Glutamatergic neuron (in vitro differentiated cells): Measurements from ENCODE around the gene MCU. TPM values are rescaled to one million over a fixed set of nuclear protein-coding genes. Genes with fewer than 3 reads are reported as not detected.

ENCODE experiments used
- DNase-seq: peaks from one replicate; pipeline ENCODE4 v3.0.0; 2022
- H3K27ac Mint-ChIP-seq: one replicate; pipeline ENCODE4 v1.8.0; 2020; ENCODE audit warnings: mild to moderate bottlenecking, mixed read lengths, inconsistent platforms; ENCODE audit not compliant: unreplicated experiment
- H3K27me3 Mint-ChIP-seq: one replicate; pipeline ENCODE4 v1.8.0; 2020; ENCODE audit warnings: mild to moderate bottlenecking, moderate library complexity, mixed read lengths, inconsistent platforms; ENCODE audit not compliant: unreplicated experiment
- H3K36me3 Mint-ChIP-seq: one replicate; pipeline ENCODE4 v1.8.0; 2020; ENCODE audit warnings: mild to moderate bottlenecking, mixed read lengths, inconsistent platforms; ENCODE audit not compliant: unreplicated experiment
- H3K4me1 Mint-ChIP-seq: one replicate; pipeline ENCODE4 v1.8.0; 2020; ENCODE audit warnings: mild to moderate bottlenecking, low read depth, mixed read lengths, inconsistent platforms; ENCODE audit not compliant: unreplicated experiment
- H3K4me3 Mint-ChIP-seq: one replicate; pipeline ENCODE4 v1.8.0; 2020; ENCODE audit warnings: mild to moderate bottlenecking, mixed read lengths, inconsistent platforms; ENCODE audit not compliant: unreplicated experiment
- H3K9me3 Mint-ChIP-seq: one replicate; pipeline ENCODE4 v1.8.0; 2020; ENCODE audit warnings: mild to moderate bottlenecking, moderate library complexity, mixed read lengths, inconsistent platforms; ENCODE audit not compliant: unreplicated experiment
- total RNA-seq: library from RNA; stranded (reverse); fragmentation: NEBNext Ultra II Directional; extraction: Animal tissue kit (Norgen Biotek cat#: 25700); gene quantifications from one replicate; pipeline ENCODE4 v1.2.1, GENCODE V29; 2021; ENCODE audit not compliant: unreplicated experiment
- TF ChIP-seq, protein P1 (sequence below): fragments of 200-600 bp; sonication (generic); IDR thresholded peaks from one replicate; pipeline ENCODE4 v1.5.0; 2021; ENCODE audit not compliant: partially characterized antibody, unreplicated experiment

Gene MCU
- total RNA-seq, 1 donor from 2014 or later: 15.2 TPM

DNA sequence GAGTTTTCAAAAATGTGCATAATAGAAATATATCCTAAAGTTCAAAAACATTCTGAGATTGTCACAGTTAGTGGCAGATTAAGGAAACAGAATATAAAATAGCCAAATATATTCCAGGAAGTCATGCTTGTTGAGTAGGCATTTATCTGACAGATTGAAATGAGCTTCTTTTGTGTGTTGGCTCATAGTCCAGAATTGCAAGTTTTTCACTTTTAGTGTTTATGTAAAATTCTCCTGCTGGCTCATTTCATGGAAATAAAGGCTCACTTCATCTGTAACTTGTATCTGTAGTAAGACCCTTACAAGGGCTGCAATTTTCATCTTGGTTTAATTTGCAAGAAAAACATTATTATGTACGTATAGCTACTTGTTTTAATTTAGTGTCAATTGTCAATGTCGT, 93.5 kb downstream of the MCU start:
- no peak for DNase-seq
- H3K4me1 Mint-ChIP-seq: peaks cover 7% of the 10 kb centered on the region
- H3K36me3 Mint-ChIP-seq: no peaks in the 10 kb centered on the region
- TF ChIP-seq, protein P1, sequence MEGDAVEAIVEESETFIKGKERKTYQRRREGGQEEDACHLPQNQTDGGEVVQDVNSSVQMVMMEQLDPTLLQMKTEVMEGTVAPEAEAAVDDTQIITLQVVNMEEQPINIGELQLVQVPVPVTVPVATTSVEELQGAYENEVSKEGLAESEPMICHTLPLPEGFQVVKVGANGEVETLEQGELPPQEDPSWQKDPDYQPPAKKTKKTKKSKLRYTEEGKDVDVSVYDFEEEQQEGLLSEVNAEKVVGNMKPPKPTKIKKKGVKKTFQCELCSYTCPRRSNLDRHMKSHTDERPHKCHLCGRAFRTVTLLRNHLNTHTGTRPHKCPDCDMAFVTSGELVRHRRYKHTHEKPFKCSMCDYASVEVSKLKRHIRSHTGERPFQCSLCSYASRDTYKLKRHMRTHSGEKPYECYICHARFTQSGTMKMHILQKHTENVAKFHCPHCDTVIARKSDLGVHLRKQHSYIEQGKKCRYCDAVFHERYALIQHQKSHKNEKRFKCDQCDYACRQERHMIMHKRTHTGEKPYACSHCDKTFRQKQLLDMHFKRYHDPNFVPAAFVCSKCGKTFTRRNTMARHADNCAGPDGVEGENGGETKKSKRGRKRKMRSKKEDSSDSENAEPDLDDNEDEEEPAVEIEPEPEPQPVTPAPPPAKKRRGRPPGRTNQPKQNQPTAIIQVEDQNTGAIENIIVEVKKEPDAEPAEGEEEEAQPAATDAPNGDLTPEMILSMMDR: no peak
- no peak overlapping the region for H3K4me3 Mint-ChIP-seq
- no peak overlapping the region for H3K27ac Mint-ChIP-seq
- no peaks in the 10 kb centered on the region for H3K27me3 Mint-ChIP-seq
- peaks cover 1% of the 10 kb centered on the region for H3K9me3 Mint-ChIP-seq

DNA sequence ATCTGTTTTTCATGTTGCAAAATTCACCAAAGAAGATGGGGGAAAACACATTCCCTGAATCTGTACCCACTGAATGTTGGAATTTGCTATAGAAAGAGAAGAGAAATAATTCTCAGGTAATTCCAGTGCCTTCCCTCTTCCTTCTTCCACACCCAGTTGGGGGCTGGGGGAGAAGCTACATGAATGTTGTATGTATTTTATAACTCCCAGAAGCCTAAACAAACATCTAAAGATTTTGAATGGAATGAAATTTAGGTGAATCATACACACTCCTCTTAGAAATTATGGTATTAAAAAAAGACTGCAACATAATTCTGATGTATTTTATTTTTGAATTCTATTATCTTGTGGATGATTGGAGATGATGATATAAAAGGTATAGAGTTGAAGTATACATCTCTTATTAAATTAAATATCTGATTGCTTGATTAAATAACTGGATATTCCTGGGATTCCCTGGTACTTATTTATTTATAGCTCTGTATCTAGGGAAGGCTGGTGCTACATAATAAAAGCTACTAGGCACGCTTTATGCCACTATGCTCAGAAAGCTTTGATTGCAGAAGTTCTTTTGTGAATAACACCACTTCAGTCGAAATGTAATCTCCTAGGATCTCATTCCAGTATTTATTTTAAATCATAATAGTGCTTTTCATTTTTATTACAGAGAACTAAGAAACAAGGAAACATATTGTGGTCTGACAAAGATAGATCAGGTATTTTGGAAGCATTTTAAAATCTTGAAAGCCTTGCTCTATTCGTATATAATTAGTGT, 98.5 kb downstream of the MCU start:
- TF ChIP-seq, protein P1: no peak
- no peak for DNase-seq
- Mint-ChIP-seq H3K27ac (no peak overlapping the region), H3K36me3 (no peaks in the 10 kb centered on the region), H3K27me3 (no peaks in the 10 kb centered on the region), H3K9me3 (peaks cover 1% of the 10 kb centered on the region), H3K4me3 (no peak overlapping the region), H3K4me1 (no peaks in the 10 kb centered on the region)

DNA sequence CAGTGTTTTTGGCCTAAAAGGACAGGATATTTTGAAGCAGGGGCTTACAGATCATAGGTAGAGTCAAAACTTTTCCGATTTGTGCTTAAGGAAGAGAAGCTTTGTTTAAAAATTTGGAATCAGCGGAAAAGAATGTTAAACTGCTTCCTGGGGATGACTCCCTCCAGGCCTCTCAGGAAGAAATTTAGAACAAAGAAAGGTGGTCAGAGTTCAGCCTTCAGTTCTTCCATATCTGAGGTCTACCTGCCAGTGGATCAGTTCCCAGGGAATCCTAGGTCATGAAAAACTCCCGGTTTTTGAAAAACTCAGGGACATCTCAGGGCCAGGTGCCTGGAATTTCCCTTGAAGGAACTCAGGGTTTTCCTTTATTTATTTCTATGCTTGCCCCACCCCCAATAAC, 100.3 kb downstream of the MCU start:
- DNase-seq: no peak

DNA sequence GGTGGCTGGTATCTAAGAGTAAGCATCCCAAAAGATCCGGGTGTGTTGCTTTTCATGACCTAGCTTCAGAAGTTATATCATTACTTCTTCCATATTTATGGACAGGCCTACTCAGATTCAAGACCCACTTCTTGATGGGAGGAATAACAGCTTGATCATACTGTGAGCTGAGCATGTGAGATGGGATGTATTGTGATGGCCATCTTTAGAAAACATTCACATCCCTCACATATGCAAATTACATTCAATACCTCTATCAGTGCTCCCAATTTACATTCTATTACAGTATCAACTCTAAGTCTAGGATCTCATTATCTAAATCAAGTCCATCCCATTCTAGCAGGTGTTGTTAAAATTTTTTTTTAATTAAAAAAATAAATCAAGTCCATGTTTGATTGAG, 101.8 kb downstream of the MCU start:
- H3K27ac Mint-ChIP-seq: no peak overlapping the region

More for the DNA sequence above, 100.3 kb downstream of the MCU start:
- H3K36me3 Mint-ChIP-seq: no peaks in the 10 kb centered on the region
- no peaks in the 10 kb centered on the region for H3K27me3 Mint-ChIP-seq
- H3K4me3 Mint-ChIP-seq: no peak overlapping the region
- H3K27ac Mint-ChIP-seq: no peak overlapping the region
- H3K9me3 Mint-ChIP-seq: peaks cover 1% of the 10 kb centered on the region
- no peaks in the 10 kb centered on the region for H3K4me1 Mint-ChIP-seq
- TF ChIP-seq, protein P1: no peak

DNA sequence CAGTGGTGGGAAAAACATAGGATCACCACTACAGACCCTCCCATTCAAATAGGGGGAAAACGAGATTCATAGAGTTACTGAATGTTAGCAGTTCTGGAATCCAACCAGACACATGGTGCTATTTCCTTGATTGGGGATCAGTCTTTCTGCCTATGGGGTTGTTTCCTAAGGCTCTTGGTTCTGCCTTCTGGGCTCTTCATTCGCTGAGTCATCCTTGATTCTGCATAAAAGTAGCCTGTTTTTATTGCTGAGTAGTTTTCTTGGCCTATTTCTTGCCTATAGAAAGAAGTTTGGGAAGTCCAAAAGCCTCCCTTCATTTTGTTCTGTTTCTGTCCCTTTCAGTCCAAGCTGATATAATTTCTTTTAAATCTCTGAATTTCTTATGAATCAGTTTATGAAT, 102.3 kb downstream of the MCU start:
- Mint-ChIP-seq H3K4me3 (no peak overlapping the region), H3K4me1 (no peaks in the 10 kb centered on the region)

More for the DNA sequence above, 101.8 kb downstream of the MCU start:
- H3K9me3 Mint-ChIP-seq: no peaks in the 10 kb centered on the region
- DNase-seq: no peak
- TF ChIP-seq, protein P1: no peak
- H3K36me3 Mint-ChIP-seq: no peaks in the 10 kb centered on the region
- no peaks in the 10 kb centered on the region for H3K27me3 Mint-ChIP-seq
- H3K4me3 Mint-ChIP-seq: no peak overlapping the region
- H3K4me1 Mint-ChIP-seq: no peaks in the 10 kb centered on the region

More for the DNA sequence above, 102.3 kb downstream of the MCU start:
- H3K27ac Mint-ChIP-seq: no peak overlapping the region
- H3K9me3 Mint-ChIP-seq: no peaks in the 10 kb centered on the region
- DNase-seq: no peak
- no peaks in the 10 kb centered on the region for H3K36me3 Mint-ChIP-seq
- TF ChIP-seq, protein P1: no peak
- no peaks in the 10 kb centered on the region for H3K27me3 Mint-ChIP-seq
